OCI-LY7 (cell line): ENCODE data around the gene C3orf18. TPM values are rescaled to one million over a fixed set of nuclear protein-coding genes. Genes with fewer than 3 reads are reported as not detected.

ENCODE experiments used
- BruUV-seq: library from RNA; stranded (reverse); fragments of 400-500 nt; replicated peaks from 2 replicates; lab custom pipeline; 2021; lab: Mats Ljungman, UMichigan
- CTCF ChIA-PET: fragments of 300-600 bp; sonication (Branson Sonifier 250); formaldehyde crosslinking; loops from one replicate; lab custom pipeline; 2022; ENCODE audit warnings: antibody characterized with exemption; ENCODE audit not compliant: unreplicated experiment; lab: Charles Lee
- POLR2A ChIA-PET: fragments of 300-600 bp; sonication (Branson Sonifier 250); formaldehyde crosslinking; loops from one replicate; lab custom pipeline; 2022; ENCODE audit warnings: antibody characterized with exemption; lab: Charles Lee
- DNase-seq: peaks from one replicate; pipeline ENCODE4 v3.0.0-alpha.2; 2015; ENCODE audit warnings: low spot score
- H2AFZ ChIP-seq: fragments of 200-600 bp; sonication (generic), shearing (Covaris generic); 2 replicates; pipeline ENCODE4 v1.6.1; 2014; ENCODE audit warnings: mild to moderate bottlenecking, antibody characterized with exemption, low read length, moderate library complexity
- H3K27ac ChIP-seq: fragments of 200-600 bp; sonication (generic); 2 replicates; pipeline ENCODE4 v1.5.1; 2014; ENCODE audit warnings: mixed run types, low read depth, mild to moderate bottlenecking, moderate library complexity, low read length, inconsistent platforms; ENCODE audit not compliant: poor library complexity, severe bottlenecking
- H3K36me3 ChIP-seq: fragments of 200-600 bp; sonication (generic); 2 replicates; pipeline ENCODE4 v1.6.1; 2014; ENCODE audit warnings: mild to moderate bottlenecking, antibody characterized with exemption, low read length, moderate library complexity, mixed read lengths; ENCODE audit not compliant: insufficient read depth
- H3K4me1 ChIP-seq: fragments of 200-600 bp; sonication (generic); 2 replicates; pipeline ENCODE4 v1.5.1; 2014; ENCODE audit warnings: mild to moderate bottlenecking, low read length; ENCODE audit not compliant: insufficient read depth, poor library complexity, severe bottlenecking
- H3K4me2 ChIP-seq: fragments of 200-600 bp; sonication (generic); 2 replicates; pipeline ENCODE4 v1.6.1; 2014; ENCODE audit warnings: mild to moderate bottlenecking, low read length
- H3K4me3 ChIP-seq: fragments of 200-600 bp; sonication (generic); 2 replicates; pipeline ENCODE4 v1.5.1; 2014; ENCODE audit warnings: mild to moderate bottlenecking, low read depth, low read length; ENCODE audit not compliant: poor library complexity, severe bottlenecking
- H3K79me2 ChIP-seq: fragments of 200-600 bp; sonication (generic); 2 replicates; pipeline ENCODE4 v1.6.1; 2016; ENCODE audit warnings: low read depth, mild to moderate bottlenecking, low read length, moderate library complexity, mixed read lengths; ENCODE audit not compliant: insufficient read depth
- H3K9me2 ChIP-seq: fragments of 200-600 bp; sonication (generic); 2 replicates; pipeline ENCODE4 v1.6.1; 2016; ENCODE audit warnings: mild to moderate bottlenecking, low read length, mixed read lengths; ENCODE audit not compliant: insufficient read depth
- H3K9me3 ChIP-seq: fragments of 200-600 bp; sonication (generic); 2 replicates; pipeline ENCODE4 v1.6.1; 2014; ENCODE audit warnings: mild to moderate bottlenecking, mixed run types, low read length, mixed read lengths
- H4K20me1 ChIP-seq: fragments of 200-600 bp; sonication (generic); 2 replicates; pipeline ENCODE4 v1.6.1; 2014; ENCODE audit warnings: mild to moderate bottlenecking, antibody characterized with exemption, low read length, moderate library complexity, mixed read lengths; ENCODE audit not compliant: insufficient read depth
- CTCF ChIP-seq: fragments of 200-600 bp; sonication (generic); conservative IDR thresholded peaks from 2 replicates; pipeline ENCODE4 v1.5.1; 2014; ENCODE audit warnings: mild to moderate bottlenecking, antibody characterized with exemption, low read length, moderate library complexity, mixed read lengths
- EZH2phosphoT487 ChIP-seq: fragments of 200-600 bp; sonication (generic); IDR thresholded peaks from 2 replicates; pipeline ENCODE4 v1.6.1; 2018; ENCODE audit warnings: low read depth, borderline replicate concordance, mild to moderate bottlenecking, mixed run types, antibody characterized with exemption, low read length, moderate library complexity, mixed read lengths
- intact Hi-C: fragments of 100-400 bp; cut with micrococcal nuclease; formaldehyde crosslinking; loops from one replicate; pipeline ENCODE4 v1.10.0; 2022; ENCODE audit not compliant: unreplicated experiment
- total RNA-seq, 2 experiments: library from RNA; depleted of rRNA in 1 of 2; stranded (reverse); fragments of >200 nt in 1 of 2; shearing (Covaris generic) in 1 of 2; gene quantifications; 2 replicates each; pipeline ENCODE4 v1.2.3, GENCODE V29; 2014 to 2022

Gene C3orf18
- total RNA-seq, 2 experiments from 2014 or later = 8.0 to 9.5 TPM

- intact Hi-C loops = no loop called here
- TF ChIP-seq EZH2phosphoT487 (no peak), CTCF (no peak)
- H3K79me2 ChIP-seq = no peaks in the 10 kb centered on the region
- ChIA-PET CTCF (no interaction called here), POLR2A (no interaction called here)
- H4K20me1 ChIP-seq = no peaks in the 10 kb centered on the region
- no peaks in the 10 kb centered on the region for H3K9me2 ChIP-seq
- H3K4me1 ChIP-seq = no peaks in the 10 kb centered on the region
- no peaks in the 10 kb centered on the region for H3K9me3 ChIP-seq
- H3K36me3 ChIP-seq = no peaks in the 10 kb centered on the region
- no peak overlapping the region for H2AFZ ChIP-seq
- no peak overlapping the region for H3K4me3 ChIP-seq
- no peak overlapping the region for H3K27ac ChIP-seq
- BruUV-seq = no TSS peak
- DNase-seq = no peak
- no peak overlapping the region for H3K4me2 ChIP-seq
Measured at GRCh38 chr3:50533316-50533715, 34.2 kb downstream of the C3orf18 start.

DNA sequence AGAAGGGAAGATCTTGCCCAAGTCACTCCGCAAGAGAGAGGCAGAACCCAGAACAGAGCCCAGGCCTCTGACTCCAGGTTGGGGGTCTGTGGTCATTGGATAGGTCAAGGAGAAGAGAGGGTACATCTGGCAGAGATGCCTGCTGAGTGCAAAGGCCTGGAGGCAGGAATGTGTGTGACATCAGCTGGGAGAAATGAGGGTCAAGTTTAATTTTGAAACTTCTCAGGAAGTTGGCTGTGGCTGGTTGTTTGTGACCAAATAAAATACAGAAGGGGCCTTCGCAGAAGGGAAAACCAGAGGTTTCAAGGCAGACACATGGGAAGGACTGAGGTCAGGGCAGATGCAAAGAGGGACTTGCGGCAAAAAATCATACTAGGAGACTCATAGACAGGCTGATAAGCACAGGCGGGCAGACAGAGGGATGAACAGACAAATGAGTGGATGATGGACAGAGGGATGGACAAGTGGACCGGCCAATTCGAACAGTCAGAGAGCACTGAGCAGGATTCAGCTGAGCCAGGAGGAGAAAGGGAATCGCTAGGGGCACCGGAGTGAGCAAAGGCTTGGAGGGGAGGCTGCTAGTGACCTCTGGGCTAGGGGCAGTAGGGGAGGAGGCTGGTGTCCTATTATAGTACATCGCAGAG is 35.4 kb downstream of the C3orf18 start:
- CTCF ChIA-PET = no interaction called here
- intact Hi-C loops = no loop called here
- no peak for TF ChIP-seq EZH2phosphoT487
- no peak for TF ChIP-seq CTCF
- no peak overlapping the region for H2AFZ ChIP-seq
- no peaks in the 10 kb centered on the region for H3K9me2 ChIP-seq
- H4K20me1 ChIP-seq = no peaks in the 10 kb centered on the region
- H3K36me3 ChIP-seq = no peaks in the 10 kb centered on the region
- H3K4me2 ChIP-seq = no peak overlapping the region
- H3K4me3 ChIP-seq = no peak overlapping the region
- POLR2A ChIA-PET = no interaction called here
- H3K4me1 ChIP-seq = no peaks in the 10 kb centered on the region
- no peak for DNase-seq
- BruUV-seq = no TSS peak
- H3K27ac ChIP-seq = no peak overlapping the region
- H3K9me3 ChIP-seq = no peaks in the 10 kb centered on the region
- H3K79me2 ChIP-seq = no peaks in the 10 kb centered on the region

DNA sequence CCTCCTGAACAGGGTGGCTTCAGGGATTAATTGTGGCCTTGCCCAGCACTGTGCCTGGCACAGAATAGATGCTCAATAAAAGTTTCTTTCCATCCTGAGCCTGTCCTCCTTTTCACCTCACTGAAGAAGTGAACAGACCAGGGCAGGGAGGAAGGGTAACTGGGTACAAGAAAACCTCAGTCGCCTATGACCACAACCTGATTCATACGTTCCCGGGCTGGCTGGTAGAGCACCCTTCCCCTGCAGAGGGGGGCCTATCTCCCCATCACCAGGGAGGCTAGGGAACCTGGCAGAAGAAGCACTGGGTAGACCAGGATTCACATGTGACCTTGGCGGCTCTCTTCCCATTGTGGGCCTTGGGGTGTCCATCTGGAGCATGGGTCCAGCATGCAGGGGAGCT is 36.3 kb downstream of the C3orf18 start:
- no peak for DNase-seq
- Histone ChIP-seq H3K79me2 (no peaks in the 10 kb centered on the region), H2AFZ (no peak overlapping the region), H3K9me3 (no peaks in the 10 kb centered on the region), H3K9me2 (no peaks in the 10 kb centered on the region), H4K20me1 (no peaks in the 10 kb centered on the region; the same call in 1 of the 2 replicates), H3K4me1 (no peaks in the 10 kb centered on the region), H3K4me2 (no peak overlapping the region), H3K36me3 (no peaks in the 10 kb centered on the region), H3K27ac (no peak overlapping the region), H3K4me3 (no peak overlapping the region)
- no TSS peak for BruUV-seq
- TF ChIP-seq EZH2phosphoT487 = no peak
- TF ChIP-seq CTCF = no peak
- ChIA-PET POLR2A (no interaction called here), CTCF (no interaction called here)
- intact Hi-C loops = no loop called here
